DOHH2 (cell line): ENCODE measurements around the gene TLR6.
"Not testable (repeated sequence)": the region's sequence is repeated elsewhere in the genome, so short reads cannot be mapped to it uniquely, and the experiment has no call there.

Experiments
- EZH2phosphoT487 ChIP-seq: fragments of 200-600 bp; sonication (generic); IDR thresholded peaks from 2 replicates; pipeline ENCODE4 v1.6.1; 2017; ENCODE audit warnings: borderline replicate concordance, mild to moderate bottlenecking, antibody characterized with exemption, low read length, moderate library complexity, mixed read lengths
- TF ChIP-seq, protein P1 (sequence below): fragments of 200-600 bp; sonication (generic); IDR thresholded peaks from one replicate; pipeline ENCODE4 v1.5.1; 2014; ENCODE audit warnings: antibody characterized with exemption, mild to moderate bottlenecking, low read depth, low read length; ENCODE audit not compliant: poor library complexity, severe bottlenecking

- TF ChIP-seq, protein P1, sequence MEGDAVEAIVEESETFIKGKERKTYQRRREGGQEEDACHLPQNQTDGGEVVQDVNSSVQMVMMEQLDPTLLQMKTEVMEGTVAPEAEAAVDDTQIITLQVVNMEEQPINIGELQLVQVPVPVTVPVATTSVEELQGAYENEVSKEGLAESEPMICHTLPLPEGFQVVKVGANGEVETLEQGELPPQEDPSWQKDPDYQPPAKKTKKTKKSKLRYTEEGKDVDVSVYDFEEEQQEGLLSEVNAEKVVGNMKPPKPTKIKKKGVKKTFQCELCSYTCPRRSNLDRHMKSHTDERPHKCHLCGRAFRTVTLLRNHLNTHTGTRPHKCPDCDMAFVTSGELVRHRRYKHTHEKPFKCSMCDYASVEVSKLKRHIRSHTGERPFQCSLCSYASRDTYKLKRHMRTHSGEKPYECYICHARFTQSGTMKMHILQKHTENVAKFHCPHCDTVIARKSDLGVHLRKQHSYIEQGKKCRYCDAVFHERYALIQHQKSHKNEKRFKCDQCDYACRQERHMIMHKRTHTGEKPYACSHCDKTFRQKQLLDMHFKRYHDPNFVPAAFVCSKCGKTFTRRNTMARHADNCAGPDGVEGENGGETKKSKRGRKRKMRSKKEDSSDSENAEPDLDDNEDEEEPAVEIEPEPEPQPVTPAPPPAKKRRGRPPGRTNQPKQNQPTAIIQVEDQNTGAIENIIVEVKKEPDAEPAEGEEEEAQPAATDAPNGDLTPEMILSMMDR: not testable (repeated sequence)
- TF ChIP-seq EZH2phosphoT487: not testable (repeated sequence)
These were observed 49.2 kb downstream of the TLR6 start for GRCh38 chr4:38807462-38807861.
